Glomerular endothelial cell (primary cell): Measurements from ENCODE around the gene ANKRD30A. TPM values are rescaled to one million over a fixed set of nuclear protein-coding genes. Genes with fewer than 3 reads are reported as not detected.
"Not testable (repeated sequence)": the region's sequence is repeated elsewhere in the genome, so short reads cannot be mapped to it uniquely, and the experiment has no call there.

Source experiments
- DNase-seq: peaks from one replicate; pipeline ENCODE4 v3.0.0-alpha.2; 2011; ENCODE audit warnings: low read depth, low spot score; ENCODE audit errors: extremely low read depth
- total RNA-seq: library from RNA; depleted of rRNA; stranded (reverse); fragments of >200 nt; gene quantifications from 2 replicates; pipeline ENCODE4 v1.2.3, GENCODE V29; 2015

Gene ANKRD30A
- total RNA-seq, 1 donor from 2014 or later = not detected

- no peak for DNase-seq
Measured at GRCh38 chr10:37263304-37263703, 137.9 kb downstream of the ANKRD30A start.

GRCh38 chr10:37268266-37268665 lies 142.9 kb downstream of the ANKRD30A start:
- DNase-seq = no peak

- no peak for DNase-seq
Measured at GRCh38 chr10:37269554-37270256, 144.3 kb downstream of the ANKRD30A start.

GRCh38 chr10:37275216-37275777 lies 149.9 kb downstream of the ANKRD30A start:
- no peak for DNase-seq

- DNase-seq = no peak
Measured at GRCh38 chr10:37285063-37285462, 159.7 kb downstream of the ANKRD30A start.

- DNase-seq = no peak
Measured at GRCh38 chr10:37289833-37290464, 164.6 kb downstream of the ANKRD30A start.

GRCh38 chr10:37301271-37301670 lies 175.9 kb downstream of the ANKRD30A start:
- DNase-seq = no peak

GRCh38 chr10:37304036-37304435 lies 178.6 kb downstream of the ANKRD30A start:
- DNase-seq = no peak

- no peak for DNase-seq
Measured at GRCh38 chr10:37314350-37314749, 189.0 kb downstream of the ANKRD30A start.

GRCh38 chr10:37314862-37315261 lies 189.5 kb downstream of the ANKRD30A start:
- no peak for DNase-seq

- DNase-seq = no peak
Measured at GRCh38 chr10:37344413-37344812, 219.0 kb downstream of the ANKRD30A start.

GRCh38 chr10:37379991-37380390 lies 254.6 kb downstream of the ANKRD30A start:
- no peak for DNase-seq

GRCh38 chr10:37381271-37381670 lies 255.9 kb downstream of the ANKRD30A start:
- no peak for DNase-seq

GRCh38 chr10:37384923-37385322 lies 259.5 kb downstream of the ANKRD30A start:
- no peak for DNase-seq

GRCh38 chr10:37390926-37391325 lies 265.5 kb downstream of the ANKRD30A start:
- DNase-seq = no peak

GRCh38 chr10:37400774-37401173 lies 275.4 kb downstream of the ANKRD30A start:
- DNase-seq = not testable (repeated sequence)

- DNase-seq = no peak
Measured at GRCh38 chr10:37401225-37401624, 275.8 kb downstream of the ANKRD30A start.

- no peak for DNase-seq
Measured at GRCh38 chr10:37403776-37404175, 278.4 kb downstream of the ANKRD30A start.
